GM19193 (cell line): Measurements from ENCODE around the gene ISLR.

Source experiments
- POLR2A ChIP-seq: IDR thresholded peaks from 4 replicates; pipeline ENCODE4 v1.6.1; 2011; ENCODE audit not compliant: insufficient read depth, insufficient read length; ENCODE audit errors: extremely low read depth

ISLR gene

DNA sequence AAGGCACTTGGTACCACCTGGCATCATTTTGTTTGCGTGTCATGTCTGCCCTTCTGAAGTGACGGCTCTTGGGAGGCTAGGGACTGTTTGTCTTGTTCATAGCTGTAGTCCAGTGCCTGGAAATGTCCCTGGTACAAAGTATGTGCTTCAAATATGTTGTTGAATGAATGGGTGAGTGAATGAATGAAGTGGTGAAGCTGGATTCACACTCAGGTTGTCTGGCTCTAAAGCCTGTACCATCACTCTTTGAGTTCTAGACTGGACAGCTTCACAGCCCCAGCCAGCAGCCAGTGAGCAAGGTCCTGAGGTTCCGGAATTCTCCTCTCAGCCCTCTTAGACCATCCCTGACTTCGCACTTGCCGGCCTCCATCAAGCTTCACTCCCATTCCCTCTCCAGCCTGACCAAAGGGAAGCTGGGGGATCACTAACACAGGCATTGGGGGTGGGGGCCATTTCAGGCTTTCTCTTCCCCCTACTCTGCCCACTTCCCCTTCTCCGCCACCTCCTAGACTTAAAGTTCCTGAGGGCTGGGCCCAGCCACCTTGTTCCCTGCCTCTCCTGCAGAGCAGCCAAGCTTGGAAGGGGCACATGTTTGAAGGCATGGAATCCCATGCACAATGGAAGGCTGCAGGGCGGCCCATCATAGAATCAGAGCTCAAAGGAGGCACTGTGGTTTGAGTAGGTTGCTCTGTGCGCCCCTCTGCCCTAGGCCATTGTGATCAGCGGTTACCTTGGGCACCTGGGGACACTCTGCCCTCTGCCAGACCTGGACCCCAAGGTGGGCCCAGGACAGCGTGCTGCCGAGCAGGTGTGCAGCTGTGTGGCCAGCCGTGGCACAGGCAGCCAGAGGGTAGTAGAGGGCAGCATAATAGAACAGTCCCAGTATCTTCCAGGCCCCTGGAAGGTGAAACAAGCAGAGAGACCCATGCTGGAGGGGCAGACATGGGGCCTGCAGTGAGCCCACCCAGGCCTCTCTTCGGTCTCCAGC, 21.4 kb downstream of the ISLR start:
- TF ChIP-seq POLR2A = no peak

DNA sequence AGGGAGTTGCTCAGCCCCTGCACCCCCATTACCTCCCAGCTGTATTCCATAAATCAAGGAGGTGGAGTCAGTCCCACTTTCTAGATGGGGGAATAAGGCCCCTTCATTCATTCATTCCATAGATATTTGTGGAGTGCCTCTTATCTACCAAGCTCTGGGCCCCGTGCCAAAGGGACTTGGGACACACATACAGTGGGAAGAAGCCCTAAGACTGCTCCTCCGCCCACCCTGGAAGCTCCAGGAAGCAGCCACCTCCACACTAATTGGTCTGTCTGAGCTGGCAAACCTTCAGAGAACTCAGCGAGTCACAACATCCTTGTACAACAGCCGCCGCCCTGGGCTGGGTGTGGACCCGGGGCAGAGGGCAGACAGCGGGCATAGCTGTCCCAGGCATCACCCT, 22.7 kb downstream of the ISLR start:
- no peak for TF ChIP-seq POLR2A

DNA sequence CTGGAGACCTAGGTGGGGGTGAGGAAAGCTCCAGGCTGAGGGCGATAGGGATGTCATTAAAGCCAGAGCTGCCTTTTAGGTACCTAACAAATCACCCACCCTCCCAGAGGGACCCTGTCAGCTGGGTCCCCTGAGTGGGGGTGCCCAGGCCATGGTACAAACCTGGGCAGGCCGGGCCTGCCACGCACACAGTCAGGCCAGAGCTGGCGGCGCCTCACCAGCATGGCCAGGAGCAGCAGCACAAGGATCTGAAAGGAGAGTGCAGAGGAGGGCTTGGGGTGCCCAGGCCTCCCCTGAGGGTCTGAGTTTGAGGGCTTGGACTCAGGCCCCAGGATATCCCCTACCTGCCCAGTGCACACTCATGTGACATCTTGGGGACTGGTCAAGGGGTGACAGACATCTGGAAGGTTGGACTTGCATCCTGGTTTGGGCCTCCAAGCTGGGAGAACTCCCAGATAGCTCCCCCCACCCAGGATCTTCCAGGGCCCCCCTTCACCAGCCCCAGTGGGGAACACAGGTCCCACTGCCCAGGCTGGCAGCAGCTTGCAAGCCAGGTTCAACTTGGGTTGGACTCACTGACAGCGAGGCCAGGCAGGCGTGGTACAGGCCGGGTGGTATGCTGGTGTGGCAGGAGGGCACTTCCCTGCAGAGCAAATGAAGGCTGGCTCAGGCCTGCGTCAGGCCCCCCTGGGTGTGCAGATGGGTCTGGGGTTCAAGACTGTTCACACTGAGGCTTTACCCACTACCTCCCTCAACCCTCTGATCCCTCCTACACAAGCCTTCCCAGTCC, 23.9 kb downstream of the ISLR start:
- no peak for TF ChIP-seq POLR2A

DNA sequence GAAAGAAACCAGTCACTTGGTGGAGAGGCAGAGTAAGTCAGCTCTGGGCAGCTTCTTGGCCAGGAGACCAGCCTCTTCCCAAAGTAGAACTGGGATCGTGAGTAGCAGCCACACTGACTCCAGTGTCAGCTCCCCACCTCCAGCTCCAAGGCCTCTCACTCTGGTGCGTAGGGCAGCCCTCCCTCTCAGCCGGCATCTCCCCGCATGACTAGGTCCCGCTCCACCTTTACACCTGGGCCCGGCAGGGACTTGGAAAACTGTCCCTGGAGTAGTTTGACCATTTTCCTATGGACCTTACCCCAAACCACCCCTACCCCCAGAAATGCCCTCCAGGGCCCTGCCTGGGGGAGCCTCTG, 25.8 kb downstream of the ISLR start:
- TF ChIP-seq POLR2A = no peak

DNA sequence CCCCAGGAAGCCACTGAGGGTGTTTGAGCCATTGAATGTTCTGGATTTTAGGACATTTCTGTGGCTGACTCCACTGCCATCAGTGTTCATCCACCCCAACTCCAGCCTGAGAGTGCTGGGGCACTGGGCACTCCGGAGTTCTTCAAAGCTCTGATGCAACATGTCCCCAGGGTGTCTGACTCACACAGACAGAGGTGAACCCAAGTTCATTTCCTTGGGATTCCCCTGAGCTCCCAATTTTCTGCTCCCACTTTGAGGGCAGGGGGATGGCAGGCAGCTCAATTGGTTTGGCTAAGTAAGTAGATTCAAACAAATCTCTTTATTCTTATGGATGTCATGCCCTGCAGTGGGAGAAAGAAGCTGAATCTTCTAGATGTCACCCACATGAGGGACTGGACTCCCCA, 26.9 kb downstream of the ISLR start:
- TF ChIP-seq POLR2A = no peak

DNA sequence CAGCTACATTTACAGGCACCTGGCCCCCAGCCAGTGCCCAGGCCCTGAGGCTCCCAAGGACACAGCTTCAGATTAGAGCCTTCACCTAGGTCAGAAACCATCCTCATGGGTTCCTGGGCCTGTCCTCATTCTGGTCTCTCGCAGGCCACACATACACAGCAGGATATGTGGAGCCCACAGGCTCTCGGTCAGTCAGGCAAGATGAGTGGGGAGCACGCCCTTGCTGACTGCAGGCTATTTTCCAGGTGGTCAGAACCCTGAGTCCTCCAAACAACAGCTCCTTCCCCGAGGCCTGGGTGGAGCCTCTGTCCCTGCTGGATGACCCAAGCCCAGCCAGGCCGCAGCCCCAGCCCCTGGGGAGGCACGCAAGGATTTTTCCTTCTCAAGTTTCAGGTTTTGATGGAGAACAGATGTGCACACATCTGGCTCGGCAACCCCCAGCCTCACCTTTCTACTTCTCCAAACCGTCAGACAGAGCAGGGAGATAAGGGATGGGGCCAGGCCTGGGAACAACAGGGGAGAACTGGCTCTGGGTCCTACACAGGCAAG, 27.4 kb downstream of the ISLR start:
- TF ChIP-seq POLR2A = no peak

DNA sequence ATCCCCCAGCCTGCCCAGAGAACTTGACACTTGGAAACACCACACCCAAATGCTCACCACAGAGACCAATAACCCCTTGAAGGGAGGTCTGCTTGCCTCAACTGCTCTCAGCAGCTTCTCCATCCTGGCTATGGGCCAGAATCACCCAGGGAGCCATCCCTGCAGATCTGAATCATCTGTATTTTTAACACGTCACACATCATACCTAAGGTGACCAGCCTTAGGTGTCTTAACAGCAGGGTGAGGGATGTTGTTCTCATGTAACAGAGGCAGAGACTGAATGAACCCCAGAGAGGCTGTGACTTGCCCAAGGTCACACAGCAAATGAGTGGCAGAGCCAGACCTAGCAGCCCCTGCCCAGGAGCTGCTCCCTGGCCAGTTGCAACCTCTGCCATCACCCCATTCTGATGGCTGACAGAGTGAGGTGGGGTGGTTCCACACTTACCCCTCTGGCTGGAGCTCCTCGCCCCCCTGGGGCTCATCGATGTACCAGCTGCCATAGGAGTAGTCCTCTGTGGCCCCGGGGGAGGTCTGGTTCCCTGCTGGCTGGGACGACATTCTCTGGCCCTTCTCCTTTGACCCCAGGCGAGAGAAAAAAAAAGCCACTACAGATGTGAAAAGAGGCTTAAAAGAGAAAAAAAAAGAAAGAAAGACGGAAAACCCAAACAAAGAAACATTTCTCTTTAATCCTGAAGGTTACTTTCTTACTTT, 28.4 kb downstream of the ISLR start:
- TF ChIP-seq POLR2A = no peak

DNA sequence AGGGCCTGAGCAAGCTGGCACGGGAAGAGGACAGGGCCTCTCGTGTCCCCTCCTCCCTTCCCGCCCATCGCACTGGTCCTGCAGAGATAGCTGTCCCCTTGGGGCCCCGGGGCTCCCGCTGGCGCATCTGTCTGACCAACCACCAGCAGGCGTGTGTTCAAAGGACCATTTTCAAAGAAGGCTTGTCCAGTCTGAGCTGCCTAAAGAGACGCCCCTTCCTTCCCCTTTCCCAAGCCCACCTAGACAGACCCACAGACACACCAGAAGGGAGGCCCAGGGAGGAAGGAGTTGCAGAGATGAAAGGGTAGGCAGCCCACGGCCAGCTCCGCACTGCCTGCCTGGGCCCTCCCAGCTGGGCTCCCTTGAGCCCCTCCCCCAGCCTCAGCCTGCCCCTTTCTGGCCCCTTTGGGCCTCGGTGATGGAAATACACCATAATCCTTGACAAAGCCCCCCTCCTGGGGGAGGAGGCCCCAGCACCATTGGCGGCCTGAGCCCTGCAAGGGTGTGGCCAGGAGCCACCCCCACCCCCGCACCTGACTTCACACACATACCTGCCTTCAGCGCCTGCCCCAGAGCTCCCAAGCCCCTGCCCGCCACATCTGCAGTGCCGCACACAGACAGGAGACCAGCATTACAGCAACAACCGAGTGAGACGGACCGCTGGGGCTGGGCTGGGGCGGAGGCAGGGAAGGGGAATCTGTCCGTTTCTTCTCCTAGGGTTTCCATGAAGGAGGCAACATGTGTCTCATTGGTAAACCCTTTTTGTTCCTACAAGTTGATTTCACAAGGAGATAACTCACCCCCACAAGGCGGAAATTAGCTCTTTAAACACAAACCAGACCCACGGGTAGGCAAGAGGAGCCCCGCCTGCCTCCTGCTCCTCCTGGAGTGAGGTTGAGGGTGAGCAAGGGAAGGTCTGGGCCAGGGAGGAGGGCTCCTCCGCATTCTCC, 29.2 kb downstream of the ISLR start, which contains the start of gene STRA6:
TSS of gene STRA6 (minus strand) at position 336 of the 950 bp plus-strand sequence. CDS start 520 bp downstream, outside the sequence.
- no peak for TF ChIP-seq POLR2A

- TF ChIP-seq POLR2A = no peak
Measured at GRCh38 chr15:74203914-74204431, 30.5 kb downstream of the ISLR start.

- no peak for TF ChIP-seq POLR2A
Measured at GRCh38 chr15:74205582-74205947, 32.1 kb downstream of the ISLR start.

DNA sequence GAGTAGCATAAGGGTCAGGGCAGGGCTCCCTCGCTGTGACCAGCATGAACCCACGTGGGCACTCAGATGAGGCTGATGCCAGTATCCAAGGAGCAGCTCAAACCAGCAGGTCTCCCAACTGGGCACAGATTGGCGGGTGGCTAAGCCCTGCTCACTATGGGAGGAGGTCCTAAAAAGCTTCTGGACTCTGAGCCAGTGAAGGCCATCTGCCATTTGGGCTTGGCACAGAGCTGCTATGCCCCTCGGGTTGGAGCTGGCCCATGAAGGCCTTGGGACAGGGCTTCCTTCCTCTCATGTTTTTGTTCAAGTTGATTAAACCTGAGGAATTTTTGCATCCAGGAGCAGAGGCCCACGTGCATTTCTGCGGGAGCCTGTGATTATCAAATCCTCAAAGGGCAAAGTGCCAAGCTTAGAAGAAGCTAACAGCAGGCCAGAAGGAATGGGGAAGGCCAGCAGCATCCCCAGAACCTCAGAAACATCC, 33.3 kb downstream of the ISLR start:
- no peak for TF ChIP-seq POLR2A

DNA sequence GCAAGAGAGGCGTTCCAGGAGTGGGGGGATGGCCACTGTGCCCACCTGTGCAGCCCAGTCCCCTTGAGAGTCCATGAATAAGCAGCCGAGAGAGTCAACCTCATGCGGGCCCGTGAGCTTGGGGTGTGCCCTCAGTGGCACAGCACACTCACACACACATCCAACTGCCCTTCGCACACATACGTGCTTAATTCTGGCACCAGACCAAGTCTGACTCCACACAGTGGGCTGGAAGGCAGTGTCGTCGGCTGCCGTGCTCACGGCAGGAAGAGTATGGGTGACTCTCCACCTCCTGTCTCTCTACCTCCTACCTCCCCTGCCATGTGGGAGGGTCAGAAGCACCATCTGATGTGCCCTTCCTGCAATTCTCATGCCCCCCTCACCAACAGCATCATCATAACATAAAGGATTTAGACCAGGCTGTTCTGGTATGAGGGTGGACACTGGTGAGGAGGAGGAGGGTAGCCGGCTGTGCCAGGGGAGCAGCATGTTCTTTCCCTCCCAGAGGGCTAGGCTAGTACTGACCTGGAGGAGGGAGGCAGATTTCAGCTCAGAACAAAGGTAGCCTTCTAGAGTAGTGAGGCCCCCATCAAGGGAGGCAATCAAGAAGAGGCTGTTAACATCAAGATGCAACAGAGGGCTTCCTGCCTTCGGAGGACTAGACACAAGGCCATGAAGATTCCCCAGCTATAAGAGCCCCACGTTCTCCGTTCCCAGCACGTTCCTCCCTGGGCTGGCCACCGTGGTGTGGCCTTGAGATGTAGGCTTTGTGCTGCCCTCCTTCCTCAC, 34.3 kb downstream of the ISLR start:
- TF ChIP-seq POLR2A = no peak

DNA sequence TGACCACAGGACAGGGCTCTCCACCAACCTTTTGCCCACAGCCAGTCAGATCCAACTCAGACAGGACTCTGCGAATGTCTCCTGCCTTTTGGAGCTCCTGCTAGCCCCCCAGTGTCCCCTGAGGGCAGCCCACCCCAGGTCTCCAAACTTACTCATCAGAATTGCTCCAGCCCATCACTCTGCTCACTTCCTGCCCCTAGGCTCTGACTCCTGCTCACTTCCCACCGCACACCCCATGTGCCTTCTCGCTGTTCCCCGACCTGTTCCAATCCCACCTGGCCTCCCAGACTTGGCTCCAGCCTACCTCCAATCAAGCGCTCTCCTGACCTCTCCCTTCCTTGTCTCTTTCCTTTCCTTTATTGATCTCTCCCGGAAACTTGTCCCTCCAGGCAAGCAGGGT, 35.0 kb downstream of the ISLR start:
- TF ChIP-seq POLR2A = no peak
